Natural killer cell (primary cell): ENCODE results near the gene USP10. TPM values are rescaled to one million over a fixed set of nuclear protein-coding genes. Genes with fewer than 3 reads are reported as not detected.

ENCODE experiments used
- ATAC-seq, 3 donors: fragments of 150-1000 bp in 2 of 3; fragments of 200-7000 bp in 1 of 3; cut with Tn5 transposase; 1 replicate in 1 of 3; 2 replicates in 2 of 3; pipeline ENCODE4 v1.10.0; 2021; ENCODE audit warnings: mild to moderate bottlenecking in 2 of 3, moderate library complexity in 2 of 3
- DNase-seq, 2 donors: peaks; one replicate each; pipeline versions ENCODE4 v3.0.0 to v3.0.0-alpha.2; 2013 to 2021; ENCODE audit warnings: mixed read lengths in 1 of 2
- H3K27ac ChIP-seq: one replicate; pipeline ENCODE4 v1.5.1; 2013; ENCODE audit warnings: mild to moderate bottlenecking, low read length
- H3K27me3 ChIP-seq: one replicate; pipeline ENCODE4 v1.6.1; 2013; ENCODE audit warnings: low read length; ENCODE audit not compliant: control insufficient read depth, insufficient read depth
- H3K36me3 ChIP-seq: one replicate; pipeline ENCODE4 v1.6.1; 2013; ENCODE audit warnings: low read length; ENCODE audit not compliant: control insufficient read depth, insufficient read depth
- H3K4me1 ChIP-seq: one replicate; pipeline ENCODE4 v1.6.1; 2013; ENCODE audit warnings: low read length; ENCODE audit not compliant: control insufficient read depth, insufficient read depth
- H3K4me3 ChIP-seq: one replicate; pipeline ENCODE4 v1.5.1; 2013; ENCODE audit warnings: low read length
- H3K9me3 ChIP-seq: one replicate; pipeline ENCODE4 v1.6.1; 2013; ENCODE audit warnings: low read length; ENCODE audit not compliant: control insufficient read depth, insufficient read depth
- H3K27ac Mint-ChIP-seq, 2 donors: one replicate each; pipeline ENCODE4 v1.8.0; 2022; ENCODE audit warnings: mild to moderate bottlenecking in 2 of 2, mixed read lengths in 2 of 2, moderate library complexity in 1 of 2
- H3K27me3 Mint-ChIP-seq, 2 donors: one replicate each; pipeline ENCODE4 v1.8.0; 2022; ENCODE audit warnings: low read depth in 2 of 2, mixed read lengths in 2 of 2
- H3K36me3 Mint-ChIP-seq: one replicate; pipeline ENCODE4 v1.8.0; 2022; ENCODE audit warnings: mixed read lengths
- H3K4me1 Mint-ChIP-seq, 2 donors: one replicate each; pipeline ENCODE4 v1.8.0; 2022; ENCODE audit warnings: mixed read lengths in 2 of 2
- H3K4me3 Mint-ChIP-seq: one replicate; pipeline ENCODE4 v1.8.0; 2022; ENCODE audit warnings: mild to moderate bottlenecking, moderate library complexity, mixed read lengths
- H3K9me3 Mint-ChIP-seq, 2 donors: one replicate each; pipeline ENCODE4 v1.8.0; 2022; ENCODE audit warnings: mixed read lengths in 2 of 2
- WGBS: methylation state at CpG from one replicate; pipeline ENCODE4 v1.1.7; 2013; ENCODE audit warnings: missing lambda C conversion rate; ENCODE audit not compliant: insufficient coverage; 5-methylcytosine and 5-hydroxymethylcytosine counted together
- intact Hi-C: fragments of 100-400 bp; cut with micrococcal nuclease; formaldehyde crosslinking; loops from one replicate; pipeline ENCODE4 v1.14.2; 2022
- total RNA-seq, 4 donors: library from RNA; stranded (reverse); fragments of 120-200 nt in 1 of 4; gene quantifications; one replicate each; pipeline versions ENCODE4 v1.2.3 to v1.2.4, GENCODE V29; 2013 to 2022
- TF ChIP-seq, protein P1 (sequence below): fragments of 200-600 bp; IDR thresholded peaks from one replicate; pipeline ENCODE4 v1.8.0; 2022; ENCODE audit warnings: antibody characterized with exemption

The USP10 gene, protein sequence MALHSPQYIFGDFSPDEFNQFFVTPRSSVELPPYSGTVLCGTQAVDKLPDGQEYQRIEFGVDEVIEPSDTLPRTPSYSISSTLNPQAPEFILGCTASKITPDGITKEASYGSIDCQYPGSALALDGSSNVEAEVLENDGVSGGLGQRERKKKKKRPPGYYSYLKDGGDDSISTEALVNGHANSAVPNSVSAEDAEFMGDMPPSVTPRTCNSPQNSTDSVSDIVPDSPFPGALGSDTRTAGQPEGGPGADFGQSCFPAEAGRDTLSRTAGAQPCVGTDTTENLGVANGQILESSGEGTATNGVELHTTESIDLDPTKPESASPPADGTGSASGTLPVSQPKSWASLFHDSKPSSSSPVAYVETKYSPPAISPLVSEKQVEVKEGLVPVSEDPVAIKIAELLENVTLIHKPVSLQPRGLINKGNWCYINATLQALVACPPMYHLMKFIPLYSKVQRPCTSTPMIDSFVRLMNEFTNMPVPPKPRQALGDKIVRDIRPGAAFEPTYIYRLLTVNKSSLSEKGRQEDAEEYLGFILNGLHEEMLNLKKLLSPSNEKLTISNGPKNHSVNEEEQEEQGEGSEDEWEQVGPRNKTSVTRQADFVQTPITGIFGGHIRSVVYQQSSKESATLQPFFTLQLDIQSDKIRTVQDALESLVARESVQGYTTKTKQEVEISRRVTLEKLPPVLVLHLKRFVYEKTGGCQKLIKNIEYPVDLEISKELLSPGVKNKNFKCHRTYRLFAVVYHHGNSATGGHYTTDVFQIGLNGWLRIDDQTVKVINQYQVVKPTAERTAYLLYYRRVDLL
- total RNA-seq: 100 to 1,000 TPM in 2 of 3 donors, 10 to 100 TPM in 1; 78.4 to 103 (median 100) TPM
- total RNA-seq (2013): 60.2 TPM

DNA sequence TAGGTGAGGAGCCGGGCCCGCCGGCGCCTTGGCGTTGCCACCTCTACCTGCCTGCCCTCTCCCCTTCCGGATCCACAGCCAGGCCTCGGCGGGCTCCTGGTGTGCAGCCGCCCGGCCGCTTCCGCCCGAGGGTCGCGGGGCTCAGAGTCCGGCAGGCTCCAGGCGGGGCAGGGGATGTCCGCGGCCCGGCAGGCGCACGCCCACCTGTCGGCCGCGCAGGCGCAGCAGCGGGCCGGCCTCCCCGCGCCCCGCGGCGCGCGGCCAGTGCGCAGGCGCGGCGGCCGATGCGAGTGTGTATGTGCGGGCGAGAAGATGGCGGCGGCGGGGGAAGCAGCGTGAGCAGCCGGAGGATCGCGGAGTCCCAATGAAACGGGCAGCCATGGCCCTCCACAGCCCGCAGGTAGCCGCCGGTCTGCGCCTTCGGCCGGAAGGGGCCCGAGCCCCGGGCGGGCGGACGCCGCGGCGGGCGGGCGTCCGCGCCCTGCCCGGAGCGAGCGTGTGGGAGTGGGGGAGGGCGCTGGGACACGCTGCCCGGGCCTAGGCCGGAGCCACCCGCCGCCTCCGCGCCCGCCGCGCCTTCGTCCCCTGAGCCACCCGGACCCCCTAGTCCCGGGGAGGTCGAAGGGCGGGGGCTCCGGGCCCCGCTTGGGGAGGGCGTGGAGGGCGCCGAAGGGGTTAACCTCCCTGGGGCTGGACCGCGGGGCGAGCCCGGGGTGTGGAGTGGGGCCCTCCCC is at the start of gene USP10:
USP10 (plus strand) TSS at position 289 of the 734 bp plus-strand sequence; CDS start at position 380, 91 bp downstream.
- TF ChIP-seq, protein P1, sequence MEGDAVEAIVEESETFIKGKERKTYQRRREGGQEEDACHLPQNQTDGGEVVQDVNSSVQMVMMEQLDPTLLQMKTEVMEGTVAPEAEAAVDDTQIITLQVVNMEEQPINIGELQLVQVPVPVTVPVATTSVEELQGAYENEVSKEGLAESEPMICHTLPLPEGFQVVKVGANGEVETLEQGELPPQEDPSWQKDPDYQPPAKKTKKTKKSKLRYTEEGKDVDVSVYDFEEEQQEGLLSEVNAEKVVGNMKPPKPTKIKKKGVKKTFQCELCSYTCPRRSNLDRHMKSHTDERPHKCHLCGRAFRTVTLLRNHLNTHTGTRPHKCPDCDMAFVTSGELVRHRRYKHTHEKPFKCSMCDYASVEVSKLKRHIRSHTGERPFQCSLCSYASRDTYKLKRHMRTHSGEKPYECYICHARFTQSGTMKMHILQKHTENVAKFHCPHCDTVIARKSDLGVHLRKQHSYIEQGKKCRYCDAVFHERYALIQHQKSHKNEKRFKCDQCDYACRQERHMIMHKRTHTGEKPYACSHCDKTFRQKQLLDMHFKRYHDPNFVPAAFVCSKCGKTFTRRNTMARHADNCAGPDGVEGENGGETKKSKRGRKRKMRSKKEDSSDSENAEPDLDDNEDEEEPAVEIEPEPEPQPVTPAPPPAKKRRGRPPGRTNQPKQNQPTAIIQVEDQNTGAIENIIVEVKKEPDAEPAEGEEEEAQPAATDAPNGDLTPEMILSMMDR: no peak
- DNase-seq (peak; percentile 87 to 95), ATAC-seq (peak; percentile 86 to 90 (median 87))
- no peaks in the 10 kb centered on the region for H3K36me3 ChIP-seq
- H3K4me1 Mint-ChIP-seq: peaks cover 22 to 27% of the 10 kb centered on the region in 2 donors
- H3K27me3 ChIP-seq: no peaks in the 10 kb centered on the region
- H3K36me3 Mint-ChIP-seq: no peaks in the 10 kb centered on the region
- H3K9me3 ChIP-seq: no peaks in the 10 kb centered on the region
- peak within 1 kb of the TSS; percentile 88 to 92 for H3K27ac Mint-ChIP-seq
- under 1% methylated on average over 97 of the region's 97 CpGs for WGBS
- peak within 1 kb of the TSS; percentile 89 for H3K4me3 ChIP-seq
- H3K4me3 Mint-ChIP-seq: peak within 1 kb of the TSS; percentile 97
- peaks cover 10% of the 10 kb centered on the region for H3K4me1 ChIP-seq
- H3K27ac ChIP-seq: peak within 1 kb of the TSS; percentile 81
- intact Hi-C loops: loop anchor here (1.0 kb wide), 1 partner anchor 30 kb away; no protein-coding TSS in a partner anchor
- H3K27me3 Mint-ChIP-seq: no peaks in the 10 kb centered on the region
- H3K9me3 Mint-ChIP-seq: no peaks in the 10 kb centered on the region

DNA sequence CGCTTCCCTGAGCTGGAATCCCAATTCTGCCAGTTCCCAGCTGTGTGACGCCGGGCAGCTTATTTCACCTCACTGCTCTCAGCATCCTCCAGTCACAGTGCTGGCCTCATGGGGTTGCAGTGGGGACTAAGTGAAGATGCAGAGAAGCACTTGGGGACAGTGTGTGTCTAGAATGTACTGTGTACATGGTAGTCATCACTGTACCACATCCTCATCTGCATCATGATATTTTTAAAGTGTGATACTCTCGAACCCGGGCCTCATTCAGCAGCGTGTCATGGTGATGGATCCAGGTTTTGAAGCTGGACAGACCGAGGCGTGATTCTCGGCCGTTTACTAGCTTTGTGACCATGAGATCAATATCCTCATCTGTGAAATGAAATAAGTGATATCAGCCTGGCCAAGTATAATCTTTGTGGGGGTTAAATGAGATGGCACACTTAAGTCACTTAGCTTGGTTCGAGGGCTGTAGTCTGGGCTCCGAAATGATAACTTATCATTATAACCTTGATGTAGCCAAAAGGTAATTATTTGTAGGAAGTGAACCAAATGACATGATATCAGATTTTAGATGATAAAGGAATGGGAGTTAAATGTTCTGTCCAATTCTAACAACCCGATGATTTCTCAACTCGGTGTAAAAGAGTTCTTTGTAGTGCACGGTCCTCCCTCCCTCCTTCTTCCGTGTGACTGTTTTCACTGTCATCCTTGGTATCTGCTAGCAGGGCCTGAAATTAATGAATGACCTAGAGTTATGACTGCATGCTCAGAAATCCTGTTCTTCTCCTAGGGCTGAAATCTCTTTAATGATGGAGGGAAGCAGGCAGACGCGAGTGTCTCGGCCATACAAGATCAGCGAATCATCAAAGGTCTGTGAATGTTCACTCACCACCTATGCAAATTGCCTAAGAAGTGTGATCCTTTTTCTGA is 49.5 kb upstream of the USP10 start:
- ATAC-seq (no peak), DNase-seq (no peak)
- Mint-ChIP-seq H3K36me3 (no peaks in the 10 kb centered on the region), H3K27me3 (peaks cover 0 to 4% of the 10 kb centered on the region in 2 donors), H3K4me1 (peaks cover 32 to 56% of the 10 kb centered on the region in 2 donors), H3K27ac (peak overlapping the region; percentile 66 to 86), H3K4me3 (peak overlapping the region; percentile 67), H3K9me3 (no peaks in the 10 kb centered on the region)
- no peaks in the 10 kb centered on the region for H3K9me3 ChIP-seq
- H3K4me1 ChIP-seq: peaks cover 24% of the 10 kb centered on the region
- H3K4me3 ChIP-seq: no peak overlapping the region
- H3K27ac ChIP-seq: no peak overlapping the region
- H3K36me3 ChIP-seq: peaks cover 24% of the 10 kb centered on the region
- H3K27me3 ChIP-seq: no peaks in the 10 kb centered on the region
- 97% methylated on average over 18 of the region's 20 CpGs for WGBS
- TF ChIP-seq, protein P1: no peak
- intact Hi-C loops: no loop called here

DNA sequence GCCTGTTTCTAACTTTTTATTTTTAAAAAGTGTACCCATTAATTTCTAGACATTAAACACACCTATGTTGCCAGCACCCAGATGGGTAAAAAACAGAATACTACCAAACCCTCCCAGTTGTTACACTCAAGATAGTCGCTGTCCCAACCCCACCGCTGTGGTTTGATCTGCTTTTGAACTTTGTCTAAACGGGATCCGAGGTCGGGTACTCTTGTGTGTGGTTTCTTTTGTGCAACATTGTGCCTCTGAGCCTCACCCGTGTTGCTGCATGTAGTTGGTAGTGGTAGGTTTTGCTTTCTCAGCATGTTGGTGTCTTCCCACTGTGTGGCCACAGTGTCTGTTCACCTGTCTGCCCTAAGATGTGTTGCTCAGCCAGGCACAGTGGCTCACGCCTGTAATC is 47.2 kb upstream of the USP10 start:
- Histone ChIP-seq H3K4me1 (peaks cover 31% of the 10 kb centered on the region), H3K9me3 (no peaks in the 10 kb centered on the region), H3K4me3 (no peak overlapping the region), H3K27me3 (no peaks in the 10 kb centered on the region), H3K27ac (no peak overlapping the region), H3K36me3 (peaks cover 33% of the 10 kb centered on the region)
- Mint-ChIP-seq H3K27ac (no peak overlapping the region), H3K36me3 (no peaks in the 10 kb centered on the region), H3K4me3 (no peak overlapping the region), H3K4me1 (peaks cover 31 to 62% of the 10 kb centered on the region in 2 donors), H3K27me3 (no peaks in the 10 kb centered on the region), H3K9me3 (no peaks in the 10 kb centered on the region)
- intact Hi-C loops: no loop called here
- WGBS: 41% methylated on average over 7 of the region's 7 CpGs
- peak in 1 of 2 donors; percentile 71 for DNase-seq
- TF ChIP-seq, protein P1: no peak
- ATAC-seq: no peak
